NCI-H446 treated with DMSO at 0.1 percent for 48 hours (cell line): ENCODE data around the gene ZFHX3.

Experiments used
- DNase-seq: peaks from one replicate; lab custom pipeline; 2025; lab: John Stamatoyannopoulos, UW

The ZFHX3 gene

DNA sequence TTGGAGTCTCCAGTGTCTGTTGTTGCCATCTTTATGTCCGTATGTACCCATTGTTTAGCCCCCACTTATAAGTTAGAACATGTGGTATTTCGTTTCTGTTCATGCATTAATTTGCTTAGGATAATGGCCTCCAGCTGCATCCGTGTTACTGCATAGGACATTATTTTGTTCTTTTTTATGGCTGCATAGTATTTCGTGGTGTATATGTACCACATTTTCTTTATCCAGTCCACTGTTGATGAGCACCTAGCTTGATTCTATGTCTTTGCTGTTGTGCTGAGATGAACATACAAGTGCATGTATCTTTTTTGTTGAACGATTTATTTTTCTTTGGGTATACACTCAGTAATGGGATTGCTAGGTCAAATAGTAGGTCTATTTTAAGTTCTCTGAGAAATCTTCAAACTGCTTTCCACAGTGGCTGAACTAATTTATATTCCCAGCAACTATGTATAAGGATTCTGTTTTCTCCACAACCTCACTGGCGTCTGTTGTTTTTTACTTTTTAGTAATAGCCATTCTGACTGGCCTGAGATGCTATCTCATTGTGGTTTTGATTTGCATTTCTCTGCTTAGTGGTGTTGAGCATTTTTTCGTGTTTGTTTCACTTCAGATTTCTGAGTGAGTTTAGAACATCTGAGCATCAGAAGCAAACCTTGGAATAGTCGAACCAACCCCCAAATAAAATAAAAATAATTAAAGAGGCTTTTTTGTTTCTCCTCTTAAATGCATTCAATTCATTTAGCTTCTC, 304.7 kb downstream of the ZFHX3 start:
- no peak for DNase-seq

DNA sequence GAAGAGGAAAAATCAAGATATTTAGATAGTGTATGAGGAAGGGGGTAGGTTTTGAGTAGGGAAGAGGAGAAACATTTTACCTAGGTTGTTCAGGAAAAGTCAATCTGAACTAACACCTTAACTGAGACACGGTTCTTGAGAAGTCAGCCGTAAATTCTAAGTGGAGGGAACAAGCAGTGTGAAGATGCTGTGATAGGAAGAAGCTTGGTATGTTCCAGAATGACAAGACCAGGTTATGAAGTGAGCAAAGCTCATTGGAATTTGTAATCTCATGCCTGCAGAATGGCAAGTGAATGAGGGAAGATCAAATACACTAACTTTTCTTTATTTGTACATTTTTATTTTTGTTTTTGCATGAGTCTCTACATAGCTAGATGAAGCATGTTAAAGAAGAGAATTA, 307.6 kb downstream of the ZFHX3 start:
- no peak for DNase-seq

DNA sequence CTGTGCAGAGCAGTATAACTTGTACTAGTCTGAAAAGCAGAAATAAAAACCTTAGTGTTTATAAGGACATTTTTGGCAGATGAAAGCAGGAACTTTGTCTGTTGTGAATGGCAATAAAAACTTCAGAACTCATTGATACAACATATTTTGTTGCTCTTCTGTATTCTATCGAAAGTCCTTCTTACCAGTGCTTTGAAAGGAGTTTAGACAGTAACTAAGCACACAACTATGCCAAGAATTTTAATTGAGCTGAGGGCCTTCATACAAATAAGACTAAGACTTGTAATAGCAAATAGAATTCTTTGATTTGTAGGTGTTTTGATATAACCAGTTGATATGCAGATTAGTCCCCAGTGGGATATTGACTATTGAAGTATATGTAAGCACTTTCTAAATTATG, 308.4 kb downstream of the ZFHX3 start:
- DNase-seq = no peak

DNA sequence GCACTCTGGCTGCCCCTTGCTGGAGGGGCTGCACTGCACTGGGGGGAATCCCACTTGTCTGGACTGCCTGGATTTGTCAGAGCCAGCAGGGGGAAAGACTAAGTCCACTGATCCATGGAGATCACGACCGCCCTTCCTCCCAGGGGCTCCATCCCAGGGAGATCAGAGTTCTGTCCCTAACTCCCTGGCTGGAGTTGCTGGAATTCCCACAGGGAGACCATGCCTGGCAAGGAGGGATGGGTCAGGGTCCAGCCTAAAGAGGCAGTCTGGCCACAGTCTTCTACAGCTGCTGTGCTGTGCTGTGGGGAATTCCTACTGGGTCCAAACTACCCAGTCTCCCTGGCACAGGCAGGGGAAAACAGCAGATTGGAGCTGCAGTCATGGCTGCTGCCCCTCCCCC, 311.9 kb downstream of the ZFHX3 start:
- no peak for DNase-seq
